ENCODE data around the gene MRPL50.

DNA sequence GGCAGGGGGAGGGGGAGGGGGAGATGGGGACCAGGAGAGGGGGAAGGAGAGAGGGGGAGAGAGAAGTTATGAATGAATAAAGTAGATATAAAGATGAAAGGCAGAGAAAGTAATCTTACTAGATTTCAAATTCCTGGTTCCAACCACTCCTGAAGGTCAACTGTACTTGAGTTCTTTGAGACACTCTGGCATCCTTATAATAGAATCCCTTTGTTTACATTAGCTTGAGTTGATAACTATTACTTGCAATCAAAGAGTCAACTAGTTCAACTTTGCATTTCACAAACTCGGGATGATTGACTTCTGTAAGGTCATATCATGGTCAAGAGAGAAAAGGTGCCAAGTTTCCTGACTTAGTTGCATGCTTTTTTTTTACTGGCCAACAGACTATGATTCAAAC, 55.8 kb downstream of the MRPL50 start:
- TF ChIP-seq, protein P1, sequence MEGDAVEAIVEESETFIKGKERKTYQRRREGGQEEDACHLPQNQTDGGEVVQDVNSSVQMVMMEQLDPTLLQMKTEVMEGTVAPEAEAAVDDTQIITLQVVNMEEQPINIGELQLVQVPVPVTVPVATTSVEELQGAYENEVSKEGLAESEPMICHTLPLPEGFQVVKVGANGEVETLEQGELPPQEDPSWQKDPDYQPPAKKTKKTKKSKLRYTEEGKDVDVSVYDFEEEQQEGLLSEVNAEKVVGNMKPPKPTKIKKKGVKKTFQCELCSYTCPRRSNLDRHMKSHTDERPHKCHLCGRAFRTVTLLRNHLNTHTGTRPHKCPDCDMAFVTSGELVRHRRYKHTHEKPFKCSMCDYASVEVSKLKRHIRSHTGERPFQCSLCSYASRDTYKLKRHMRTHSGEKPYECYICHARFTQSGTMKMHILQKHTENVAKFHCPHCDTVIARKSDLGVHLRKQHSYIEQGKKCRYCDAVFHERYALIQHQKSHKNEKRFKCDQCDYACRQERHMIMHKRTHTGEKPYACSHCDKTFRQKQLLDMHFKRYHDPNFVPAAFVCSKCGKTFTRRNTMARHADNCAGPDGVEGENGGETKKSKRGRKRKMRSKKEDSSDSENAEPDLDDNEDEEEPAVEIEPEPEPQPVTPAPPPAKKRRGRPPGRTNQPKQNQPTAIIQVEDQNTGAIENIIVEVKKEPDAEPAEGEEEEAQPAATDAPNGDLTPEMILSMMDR (conservative IDR thresholded peaks at IDR 0.05 in 1 of 2, IDR thresholded peaks at IDR 0.05 in 1 of 2; ENCODE audit: low read depth in 1 of 2, low read length in 2 of 2): no peak
- no peak for TF ChIP-seq EZH2 (IDR thresholded peaks at IDR 0.05; ENCODE audit: low read length, missing control alignments)
